ENCODE results near the gene BTBD7.

BTBD7 gene

GRCh38 chr14:93311082-93311481 is 21.8 kb downstream of the BTBD7 start:
- H3K14ac ChIP-seq (ENCODE audit: low read length): no peak overlapping the region
- H2BK12ac ChIP-seq (ENCODE audit: low read length): no peak overlapping the region
- no peak overlapping the region for H2BK15ac ChIP-seq (ENCODE audit: low read length)
- peaks cover 0 to 7% of the 10 kb centered on the region in 2 donors for H3K9me3 ChIP-seq (replicated peaks in 1 of 2; ENCODE audit: control insufficient read depth in 2 of 2, insufficient read depth in 1 of 2, low read depth in 1 of 2, low read length in 2 of 2)
- DNase-seq (ENCODE audit: low spot score): no peak
- H3K27ac ChIP-seq (replicated peaks; ENCODE audit: low read length): no peak overlapping the region
- H3K4me3 ChIP-seq (ENCODE audit: low read length in 2 of 2): no peak overlapping the region
- H3K9ac ChIP-seq (ENCODE audit: low read depth, low read length, poor library complexity): no peak overlapping the region
- H2AK5ac ChIP-seq (ENCODE audit: low read depth, low read length): no peak overlapping the region
- no peak overlapping the region for H3K4me2 ChIP-seq (ENCODE audit: insufficient read depth, low read length, poor library complexity, severe bottlenecking)
- no peak overlapping the region for H2BK120ac ChIP-seq (ENCODE audit: low read depth, low read length)
- H3K36me3 ChIP-seq (replicated peaks in 1 of 2; ENCODE audit: control insufficient read depth in 2 of 2, insufficient read depth in 2 of 2, low read length in 2 of 2): peaks cover 0 to 4% of the 10 kb centered on the region in 2 donors
- no peak overlapping the region for H4K8ac ChIP-seq (ENCODE audit: low read depth, low read length)
- H3K4me1 ChIP-seq (ENCODE audit: control insufficient read depth in 2 of 2, insufficient read depth in 1 of 2, low read depth in 1 of 2, low read length in 2 of 2): no peaks in the 10 kb centered on the region
- H3K18ac ChIP-seq (ENCODE audit: low read length): no peak overlapping the region
- H2BK5ac ChIP-seq (ENCODE audit: low read length): no peak overlapping the region
- no peaks in the 10 kb centered on the region for H3K79me1 ChIP-seq (ENCODE audit: low read depth, low read length)
- no peaks in the 10 kb centered on the region for H3K27me3 ChIP-seq (ENCODE audit: control insufficient read depth in 3 of 3, insufficient read depth in 3 of 3, low read depth in 1 of 3, low read length in 3 of 3)
- no CpG with 5 or more reads among the region's 1 CpG for WGBS, 2 donors (ENCODE audit: extremely low coverage in 2 of 2, insufficient read length in 2 of 2, insufficient replicate concordance in 1 of 2)
- H2AFZ ChIP-seq (ENCODE audit: low read length): no peak overlapping the region
- no peak overlapping the region for H4K91ac ChIP-seq (ENCODE audit: low read depth, low read length, poor library complexity)
- no peak overlapping the region for H3K23ac ChIP-seq (ENCODE audit: low read depth, low read length, poor library complexity)
- no peak overlapping the region for H3K4ac ChIP-seq (ENCODE audit: low read length)

GRCh38 chr14:93309427-93309966 is 23.3 kb downstream of the BTBD7 start:
- Histone ChIP-seq H3K79me1 (ENCODE audit: low read depth, low read length) (no peaks in the 10 kb centered on the region), H3K36me3 (replicated peaks in 1 of 2; ENCODE audit: control insufficient read depth in 2 of 2, insufficient read depth in 2 of 2, low read length in 2 of 2) (no peaks in the 10 kb centered on the region), H3K23ac (ENCODE audit: low read depth, low read length, poor library complexity) (no peak overlapping the region), H4K8ac (ENCODE audit: low read depth, low read length) (no peak overlapping the region), H3K14ac (ENCODE audit: low read length) (no peak overlapping the region), H2AK5ac (ENCODE audit: low read depth, low read length) (no peak overlapping the region), H2BK120ac (ENCODE audit: low read depth, low read length) (no peak overlapping the region), H2BK12ac (ENCODE audit: low read length) (no peak overlapping the region), H3K4me3 (ENCODE audit: low read length in 2 of 2) (no peak overlapping the region), H2AFZ (ENCODE audit: low read length) (no peak overlapping the region), H3K9ac (ENCODE audit: low read depth, low read length, poor library complexity) (no peak overlapping the region), H3K18ac (ENCODE audit: low read length) (no peak overlapping the region), H3K27me3 (ENCODE audit: control insufficient read depth in 3 of 3, insufficient read depth in 3 of 3, low read depth in 1 of 3, low read length in 3 of 3) (no peaks in the 10 kb centered on the region), H2BK5ac (ENCODE audit: low read length) (no peak overlapping the region), H4K91ac (ENCODE audit: low read depth, low read length, poor library complexity) (no peak overlapping the region), H3K4me1 (ENCODE audit: control insufficient read depth in 2 of 2, insufficient read depth in 1 of 2, low read depth in 1 of 2, low read length in 2 of 2) (no peaks in the 10 kb centered on the region), H3K27ac (replicated peaks; ENCODE audit: low read length) (no peak overlapping the region), H3K9me3 (replicated peaks in 1 of 2; ENCODE audit: control insufficient read depth in 2 of 2, insufficient read depth in 1 of 2, low read depth in 1 of 2, low read length in 2 of 2) (no peaks in the 10 kb centered on the region), H3K4ac (ENCODE audit: low read length) (no peak overlapping the region), H3K4me2 (ENCODE audit: insufficient read depth, low read length, poor library complexity, severe bottlenecking) (no peak overlapping the region), H2BK15ac (ENCODE audit: low read length) (no peak overlapping the region)
- DNase-seq (ENCODE audit: low spot score): no peak
- WGBS, 2 donors (ENCODE audit: extremely low coverage in 2 of 2, insufficient read length in 2 of 2, insufficient replicate concordance in 1 of 2): no CpG with 5 or more reads among the region's 2 CpGs

GRCh38 chr14:93308686-93309345 is 24.0 kb downstream of the BTBD7 start:
- H3K27ac ChIP-seq (replicated peaks; ENCODE audit: low read length): no peak overlapping the region

DNA sequence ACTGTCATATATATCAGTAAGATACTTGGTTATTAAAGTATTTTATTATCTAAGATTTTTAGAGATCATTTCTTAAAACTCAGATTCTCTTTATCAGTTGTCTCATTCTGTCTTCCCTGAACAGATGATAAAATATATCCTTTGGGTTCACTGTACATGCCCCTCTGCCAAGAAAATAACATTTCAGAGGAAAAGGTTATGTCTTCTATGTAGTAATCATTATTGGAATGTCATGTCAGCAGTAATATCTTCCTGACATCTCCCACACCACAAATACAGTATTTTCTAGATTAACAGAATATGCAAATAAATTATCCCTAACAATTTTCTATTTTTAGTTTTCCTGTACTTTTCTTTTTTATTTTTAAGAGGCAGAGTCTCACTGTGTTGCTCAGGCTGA is 26.0 kb downstream of the BTBD7 start:
- no peak overlapping the region for H3K9ac ChIP-seq (ENCODE audit: low read depth, low read length, poor library complexity)
- no peak for DNase-seq (ENCODE audit: low spot score)
- H3K23ac ChIP-seq (ENCODE audit: low read depth, low read length, poor library complexity): no peak overlapping the region
- H3K9me3 ChIP-seq (replicated peaks in 1 of 2; ENCODE audit: control insufficient read depth in 2 of 2, insufficient read depth in 1 of 2, low read depth in 1 of 2, low read length in 2 of 2): no peaks in the 10 kb centered on the region
- no peak overlapping the region for H4K91ac ChIP-seq (ENCODE audit: low read depth, low read length, poor library complexity)
- H3K27ac ChIP-seq (replicated peaks; ENCODE audit: low read length): no peak overlapping the region
- no peak overlapping the region for H2BK120ac ChIP-seq (ENCODE audit: low read depth, low read length)
- H3K27me3 ChIP-seq (ENCODE audit: control insufficient read depth in 3 of 3, insufficient read depth in 3 of 3, low read depth in 1 of 3, low read length in 3 of 3): no peaks in the 10 kb centered on the region
- peaks cover 2% of the 10 kb centered on the region for H3K79me1 ChIP-seq (ENCODE audit: low read depth, low read length)
- H2AFZ ChIP-seq (ENCODE audit: low read length): no peak overlapping the region
- H3K36me3 ChIP-seq (replicated peaks in 1 of 2; ENCODE audit: control insufficient read depth in 2 of 2, insufficient read depth in 2 of 2, low read length in 2 of 2): no peaks in the 10 kb centered on the region
- H3K4me3 ChIP-seq (ENCODE audit: low read length in 2 of 2): no peak overlapping the region
- H2AK5ac ChIP-seq (ENCODE audit: low read depth, low read length): no peak overlapping the region
- H3K14ac ChIP-seq (ENCODE audit: low read length): no peak overlapping the region
- no peak overlapping the region for H2BK12ac ChIP-seq (ENCODE audit: low read length)
- H3K18ac ChIP-seq (ENCODE audit: low read length): no peak overlapping the region
- no peak overlapping the region for H4K8ac ChIP-seq (ENCODE audit: low read depth, low read length)
- H3K4me1 ChIP-seq (ENCODE audit: control insufficient read depth in 2 of 2, insufficient read depth in 1 of 2, low read depth in 1 of 2, low read length in 2 of 2): peaks cover 0 to 13% of the 10 kb centered on the region in 2 donors
- no peak overlapping the region for H2BK15ac ChIP-seq (ENCODE audit: low read length)
- H3K4me2 ChIP-seq (ENCODE audit: insufficient read depth, low read length, poor library complexity, severe bottlenecking): no peak overlapping the region
- no peak overlapping the region for H2BK5ac ChIP-seq (ENCODE audit: low read length)
- H3K4ac ChIP-seq (ENCODE audit: low read length): no peak overlapping the region

More at GRCh38 chr14:93308686-93309345, 24.0 kb downstream of the BTBD7 start:
- no peak overlapping the region for H2BK15ac ChIP-seq (ENCODE audit: low read length)
- H3K23ac ChIP-seq (ENCODE audit: low read depth, low read length, poor library complexity): no peak overlapping the region
- H2BK5ac ChIP-seq (ENCODE audit: low read length): no peak overlapping the region
- no peak overlapping the region for H3K14ac ChIP-seq (ENCODE audit: low read length)
- H2BK12ac ChIP-seq (ENCODE audit: low read length): no peak overlapping the region
- H3K18ac ChIP-seq (ENCODE audit: low read length): no peak overlapping the region
- H4K8ac ChIP-seq (ENCODE audit: low read depth, low read length): no peak overlapping the region
- H3K36me3 ChIP-seq (replicated peaks in 1 of 2; ENCODE audit: control insufficient read depth in 2 of 2, insufficient read depth in 2 of 2, low read length in 2 of 2): no peaks in the 10 kb centered on the region
- H3K4me3 ChIP-seq (ENCODE audit: low read length in 2 of 2): no peak overlapping the region
- peaks cover under 1% of the 10 kb centered on the region for H3K79me1 ChIP-seq (ENCODE audit: low read depth, low read length)
- no peak overlapping the region for H4K91ac ChIP-seq (ENCODE audit: low read depth, low read length, poor library complexity)
- no peaks in the 10 kb centered on the region for H3K9me3 ChIP-seq (replicated peaks in 1 of 2; ENCODE audit: control insufficient read depth in 2 of 2, insufficient read depth in 1 of 2, low read depth in 1 of 2, low read length in 2 of 2)
- H3K4me2 ChIP-seq (ENCODE audit: insufficient read depth, low read length, poor library complexity, severe bottlenecking): no peak overlapping the region
- no peak overlapping the region for H2AK5ac ChIP-seq (ENCODE audit: low read depth, low read length)
- peaks cover 0 to 2% of the 10 kb centered on the region in 2 donors for H3K4me1 ChIP-seq (ENCODE audit: control insufficient read depth in 2 of 2, insufficient read depth in 1 of 2, low read depth in 1 of 2, low read length in 2 of 2)
- H3K27me3 ChIP-seq (ENCODE audit: control insufficient read depth in 3 of 3, insufficient read depth in 3 of 3, low read depth in 1 of 3, low read length in 3 of 3): no peaks in the 10 kb centered on the region
- H3K4ac ChIP-seq (ENCODE audit: low read length): no peak overlapping the region
- no peak for DNase-seq (ENCODE audit: low spot score)
- no peak overlapping the region for H2AFZ ChIP-seq (ENCODE audit: low read length)
- no CpG with 5 or more reads among the region's 2 CpGs for WGBS, 2 donors (ENCODE audit: extremely low coverage in 2 of 2, insufficient read length in 2 of 2, insufficient replicate concordance in 1 of 2)
- H2BK120ac ChIP-seq (ENCODE audit: low read depth, low read length): no peak overlapping the region
- no peak overlapping the region for H3K9ac ChIP-seq (ENCODE audit: low read depth, low read length, poor library complexity)
